KBM-7 (cell line): ENCODE data around the gene LMNTD2.

Source experiments
- DNase-seq: peaks from one replicate; pipeline ENCODE4 v3.0.0-alpha.2; 2015
- in situ Hi-C: fragments of 300-500 bp; cut with MboI; formaldehyde crosslinking; loops from 2 replicates; pipeline ENCODE4 v1.14.3; 2020; ENCODE audit warnings: low sequenced_read_pairs, low pct_unique_long_range_greater_than_20kb, mixed read lengths

LMNTD2 gene

GRCh38 chr11:571802-572185 is 11.3 kb upstream of the LMNTD2 start:
- in situ Hi-C loops: no loop called here
- DNase-seq: no peak

GRCh38 chr11:569158-569885 is 8.8 kb upstream of the LMNTD2 start:
- DNase-seq: no peak
- in situ Hi-C loops: no loop called here

- in situ Hi-C loops: no loop called here
- DNase-seq: peak; percentile 94
These were observed 8.0 kb upstream of the LMNTD2 start for GRCh38 chr11:568306-569157.

- DNase-seq: no peak
- in situ Hi-C loops: no loop called here
These were observed 7.2 kb upstream of the LMNTD2 start for GRCh38 chr11:567629-568292.

- in situ Hi-C loops: no loop called here
- DNase-seq: no peak
These were observed 6.6 kb upstream of the LMNTD2 start for GRCh38 chr11:567011-567628.

- DNase-seq: no peak
- in situ Hi-C loops: no loop called here
These were observed 5.5 kb upstream of the LMNTD2 start for GRCh38 chr11:565921-566509.

GRCh38 chr11:563812-564578 is 3.5 kb upstream of the LMNTD2 start:
- in situ Hi-C loops: no loop called here
- DNase-seq: no peak

- in situ Hi-C loops: no loop called here
These were observed 2.7 kb upstream of the LMNTD2 start for GRCh38 chr11:563066-563811.

GRCh38 chr11:562046-562645 is 1.6 kb upstream of the LMNTD2 start:
- DNase-seq: no peak
- in situ Hi-C loops: no loop called here

More at GRCh38 chr11:563066-563811, 2.7 kb upstream of the LMNTD2 start:
- DNase-seq: no peak

GRCh38 chr11:561148-562003 is 838 bp upstream of the LMNTD2 start:
- peak; percentile 60 for DNase-seq
- in situ Hi-C loops: no loop called here

GRCh38 chr11:559712-560304 is 730 bp downstream of the LMNTD2 start:
- in situ Hi-C loops: no loop called here
- no peak for DNase-seq

- no peak for DNase-seq
- in situ Hi-C loops: no loop called here
These were observed 1.4 kb downstream of the LMNTD2 start for GRCh38 chr11:559020-559620.

GRCh38 chr11:558503-558902 is 2.0 kb downstream of the LMNTD2 start:
- in situ Hi-C loops: no loop called here
- no peak for DNase-seq

- DNase-seq: no peak
- in situ Hi-C loops: no loop called here
These were observed 3.0 kb downstream of the LMNTD2 start for GRCh38 chr11:557328-558132.

- in situ Hi-C loops: no loop called here
- DNase-seq: no peak
These were observed 3.8 kb downstream of the LMNTD2 start for GRCh38 chr11:556662-557256.
